ENCODE measurements around the gene RHOBTB3. TPM values are rescaled to one million over a fixed set of nuclear protein-coding genes. Genes with fewer than 3 reads are reported as not detected.

Gene RHOBTB3
- total and polyA plus RNA-seq, 2 donors (not counting 3 experiments of a cell fraction or from before 2014, with no cell fraction given): 44.1 to 52.1 TPM

- ChIA-PET CTCF (interaction anchor here (2.4 kb wide), 1 partner anchor 51 kb away, joined by 11 read pairs; no protein-coding TSS in a partner anchor), POLR2A (no interaction called here)
- no peaks in the 10 kb centered on the region for H3K9me3 ChIP-seq (replicated peaks; ENCODE audit: control insufficient read depth, insufficient read depth, low read length)
- no TSS peak for BruUV-seq (replicated peaks)
- FAIRE-seq: no peak
- H3K36me3 ChIP-seq (ENCODE audit: control insufficient read depth in 2 of 2, extremely low read depth in 1 of 2, insufficient read depth in 2 of 2, low read length in 2 of 2): no peaks in the 10 kb centered on the region
- H3K4me3 ChIP-seq (replicated peaks in 1 of 3; ENCODE audit: insufficient read depth in 1 of 3, low read depth in 1 of 3, low read length in 3 of 3): no peak overlapping the region
- H3K9me1 ChIP-seq (replicated peaks; ENCODE audit: control insufficient read depth, extremely low read depth, insufficient read depth, low read length): no peaks in the 10 kb centered on the region
- no peak overlapping the region for H3K9ac ChIP-seq (replicated peaks; ENCODE audit: extremely low read depth, insufficient read depth, low read length)
- H3K27me3 ChIP-seq (ENCODE audit: control insufficient read depth in 2 of 2, insufficient read depth in 2 of 2, low read length in 2 of 2): peaks cover 0 to 6% of the 10 kb centered on the region in 2 experiments
- H3K4me1 ChIP-seq (ENCODE audit: control insufficient read depth, extremely low read depth, insufficient read depth, low read length): peaks cover 21% of the 10 kb centered on the region
- intact Hi-C loops (cut with micrococcal nuclease) (no loop called here), dilution Hi-C loops (cut with MboI; ENCODE audit: extremely low pct_ligation_motif_present, low sequenced_read_pairs) (loop anchor here (25.0 kb wide), 1 partner anchor 195 kb away; the partner anchor contains the start of gene RFESD)
- no peaks in the 10 kb centered on the region for H3K79me2 ChIP-seq (ENCODE audit: control insufficient read depth, insufficient read depth, low read length)
- no peak for DNase-seq (ENCODE audit: low read depth, low spot score)
- no peak for TF ChIP-seq POLR2A (IDR thresholded peaks at IDR 0.05; ENCODE audit: low read depth, low read length)
- no peak for TF ChIP-seq EZH2 (IDR thresholded peaks at IDR 0.05; ENCODE audit: borderline replicate concordance, low read depth, low read length, severe bottlenecking)
- no peak for TF ChIP-seq FOS (IDR thresholded peaks at IDR 0.05; ENCODE audit: borderline replicate concordance, insufficient read depth, low read length)
- TF ChIP-seq POLR2AphosphoS5 (IDR thresholded peaks at IDR 0.05; ENCODE audit: insufficient read depth, low read depth, low read length): no peak
- no peak for TF ChIP-seq GATA2 (IDR thresholded peaks at IDR 0.05; ENCODE audit: insufficient read depth, insufficient read length, low read depth, low read length)
- no peak for TF ChIP-seq MYC (IDR thresholded peaks at IDR 0.05; ENCODE audit: low read depth, low read length)
- TF ChIP-seq JUN (IDR thresholded peaks at IDR 0.05; ENCODE audit: borderline replicate concordance, insufficient read depth, insufficient read length, low read depth): no peak
- no peak for TF ChIP-seq CTCF (IDR thresholded peaks at IDR 0.05; ENCODE audit: extremely low read depth in 1 of 2, insufficient read depth in 1 of 2, low read depth in 1 of 2, low read length in 2 of 2)
- no peak for TF ChIP-seq MAX (IDR thresholded peaks at IDR 0.05; ENCODE audit: insufficient read depth, insufficient read length)
- no peak overlapping the region for H3K27ac ChIP-seq (ENCODE audit: insufficient read depth, low read depth, low read length)
- H3K4me2 ChIP-seq (ENCODE audit: insufficient read depth, low read length): no peak overlapping the region
- H2AFZ ChIP-seq (ENCODE audit: low read depth, low read length): no peak overlapping the region
- no peaks in the 10 kb centered on the region for H4K20me1 ChIP-seq (replicated peaks; ENCODE audit: control insufficient read depth, extremely low read depth, insufficient read depth, low read length)
These were observed 101.5 kb downstream of the RHOBTB3 start for GRCh38 chr5:95832664-95833063.

Data from endothelial cell of umbilical vein (primary cell).